HEK293 (cell line): ENCODE measurements around the gene POT1.

Experiments
- EGR2 ChIP-seq: fragments of 450-650 bp; formaldehyde crosslinking; IDR thresholded peaks from 2 replicates; pipeline ENCODE4 v1.5.1; 2016; ENCODE audit warnings: low read depth, missing biosample characterization, missing genetic modification characterization
- GLI2 ChIP-seq: fragments of 450-650 bp; formaldehyde crosslinking; IDR thresholded peaks from 2 replicates; pipeline ENCODE4; 2017; ENCODE audit warnings: missing biosample characterization, missing genetic modification characterization, low read depth, borderline replicate concordance
- HOXA7 ChIP-seq: sonication (generic); formaldehyde crosslinking; IDR thresholded peaks from 2 replicates; pipeline ENCODE4 v1.8.1; 2022; ENCODE audit warnings: missing genetic modification reagents, borderline replicate concordance
- IKZF3 ChIP-seq: fragments of 450-650 bp; IDR thresholded peaks from 2 replicates; pipeline ENCODE4 v1.5.0; 2018; ENCODE audit warnings: missing biosample characterization, mild to moderate bottlenecking, missing genetic modification characterization, moderate library complexity
- KLF7 ChIP-seq: fragments of 450-650 bp; formaldehyde crosslinking; IDR thresholded peaks from 2 replicates; pipeline ENCODE4 v1.5.1; 2016; ENCODE audit warnings: missing biosample characterization, missing genetic modification characterization, borderline replicate concordance
- MEIS1 ChIP-seq: sonication (generic); formaldehyde crosslinking; IDR thresholded peaks from 2 replicates; pipeline ENCODE4 v1.8.1; 2022; ENCODE audit warnings: missing genetic modification reagents, mild to moderate bottlenecking, borderline replicate concordance
- PBX3 ChIP-seq: sonication (generic); formaldehyde crosslinking; IDR thresholded peaks from 2 replicates; pipeline ENCODE4 v1.8.1; 2022; ENCODE audit warnings: mild to moderate bottlenecking, moderate library complexity, missing genetic modification reagents
- SETDB1 ChIP-seq: IDR thresholded peaks from one replicate; pipeline ENCODE4 v1.6.1; 2017; ENCODE audit warnings: mild to moderate bottlenecking, low read length, moderate library complexity, mixed read lengths; ENCODE audit not compliant: insufficient read length
- SP2 ChIP-seq: fragments of 450-650 bp; formaldehyde crosslinking; IDR thresholded peaks from 2 replicates; pipeline ENCODE4 v1.5.1; 2016; ENCODE audit warnings: missing biosample characterization, missing genetic modification characterization
- TSHZ1 ChIP-seq: fragments of 450-650 bp; formaldehyde crosslinking; IDR thresholded peaks from 2 replicates; pipeline ENCODE4 v1.5.1; 2016; ENCODE audit warnings: missing biosample characterization, missing genetic modification characterization, borderline replicate concordance
- ZBTB10 ChIP-seq: fragments of 450-650 bp; formaldehyde crosslinking; IDR thresholded peaks from 2 replicates; pipeline ENCODE4 v1.5.1; 2016; ENCODE audit warnings: missing biosample characterization, missing genetic modification characterization
- ZBTB11 ChIP-seq: fragments of 450-650 bp; formaldehyde crosslinking; conservative IDR thresholded peaks from 2 replicates; pipeline ENCODE4 v1.5.1; 2016; ENCODE audit warnings: low read depth, missing biosample characterization, missing genetic modification characterization
- ZFP41 ChIP-seq: fragments of 450-650 bp; formaldehyde crosslinking; IDR thresholded peaks from 2 replicates; pipeline ENCODE4 v1.5.1; 2016; ENCODE audit warnings: missing biosample characterization, missing genetic modification characterization, borderline replicate concordance
- ZNF2 ChIP-seq: fragments of 450-650 bp; formaldehyde crosslinking; IDR thresholded peaks from 2 replicates; pipeline ENCODE4 v1.5.1; 2016; ENCODE audit warnings: missing biosample characterization, missing genetic modification characterization
- ZNF211 ChIP-seq: fragments of 450-650 bp; formaldehyde crosslinking; IDR thresholded peaks from 2 replicates; pipeline ENCODE4 v1.5.1; 2016; ENCODE audit warnings: low read depth, missing biosample characterization, missing genetic modification characterization
- ZNF223 ChIP-seq: fragments of 450-650 bp; formaldehyde crosslinking; IDR thresholded peaks from 2 replicates; pipeline ENCODE4 v1.5.1; 2016; ENCODE audit warnings: missing biosample characterization, missing genetic modification characterization
- ZNF292 ChIP-seq: fragments of 450-650 bp; formaldehyde crosslinking; IDR thresholded peaks from 2 replicates; pipeline ENCODE4 v1.5.1; 2016; ENCODE audit warnings: low read depth, missing biosample characterization, missing genetic modification characterization, borderline replicate concordance
- ZNF335 ChIP-seq: fragments of 450-650 bp; formaldehyde crosslinking; conservative IDR thresholded peaks from 2 replicates; pipeline ENCODE4 v1.5.1; 2016; ENCODE audit warnings: missing biosample characterization, missing genetic modification characterization
- ZNF366 ChIP-seq: fragments of 450-650 bp; formaldehyde crosslinking; conservative IDR thresholded peaks from 2 replicates; pipeline ENCODE4 v1.5.1; 2016; ENCODE audit warnings: missing biosample characterization, missing genetic modification characterization
- ZNF426 ChIP-seq: fragments of 450-650 bp; formaldehyde crosslinking; IDR thresholded peaks from 2 replicates; pipeline ENCODE4 v1.5.1; 2017; ENCODE audit warnings: missing biosample characterization, missing genetic modification characterization, mild to moderate bottlenecking, inconsistent platforms, moderate library complexity
- ZNF521 ChIP-seq: fragments of 450-650 bp; formaldehyde crosslinking; IDR thresholded peaks from 2 replicates; pipeline ENCODE4 v1.5.1; 2017; ENCODE audit warnings: missing biosample characterization, mild to moderate bottlenecking, missing genetic modification characterization
- ZNF529 ChIP-seq: fragments of 450-650 bp; formaldehyde crosslinking; IDR thresholded peaks from 2 replicates; pipeline ENCODE4 v1.5.1; 2017; ENCODE audit warnings: missing genetic modification characterization, missing biosample characterization; ENCODE audit not compliant: insufficient replicate concordance
- ZNF530 ChIP-seq: fragments of 450-650 bp; formaldehyde crosslinking; IDR thresholded peaks from 2 replicates; pipeline ENCODE4 v1.5.1; 2016; ENCODE audit warnings: low read depth, missing biosample characterization, missing genetic modification characterization
- ZNF555 ChIP-seq: fragments of 450-650 bp; formaldehyde crosslinking; conservative IDR thresholded peaks from 2 replicates; pipeline ENCODE4 v1.5.1; 2017; ENCODE audit warnings: missing biosample characterization, mild to moderate bottlenecking, missing genetic modification characterization, inconsistent platforms
- ZNF560 ChIP-seq: fragments of 450-650 bp; formaldehyde crosslinking; IDR thresholded peaks from 2 replicates; pipeline ENCODE4 v1.5.1; 2017; ENCODE audit warnings: missing biosample characterization, missing genetic modification characterization, borderline replicate concordance
- ZNF561 ChIP-seq: fragments of 450-650 bp; IDR thresholded peaks from 2 replicates; pipeline ENCODE4 v1.5.1; 2018; ENCODE audit warnings: missing biosample characterization, missing genetic modification characterization, borderline replicate concordance
- ZNF626 ChIP-seq: fragments of 450-650 bp; sonication (Bioruptor Pico); formaldehyde crosslinking; IDR thresholded peaks from 2 replicates; pipeline ENCODE4 v1.5.1; 2018; ENCODE audit warnings: missing biosample characterization, missing genetic modification characterization, inconsistent platforms
- ZNF76 ChIP-seq: fragments of 450-650 bp; formaldehyde crosslinking; IDR thresholded peaks from 2 replicates; pipeline ENCODE4; 2016; ENCODE audit warnings: low read depth, missing biosample characterization, missing genetic modification characterization, borderline replicate concordance
- ZNF843 ChIP-seq: fragments of 450-650 bp; formaldehyde crosslinking; IDR thresholded peaks from 2 replicates; pipeline ENCODE4 v1.5.1; 2016; ENCODE audit warnings: missing biosample characterization, missing genetic modification characterization

The POT1 gene

GRCh38 chr7:124929467-124930172 is at the start of gene POT1 (continued):
- TF ChIP-seq ZNF560 (tag by site-specific recombination) (no peak), ZNF843 (no peak), ZFP41 (tag by site-specific recombination) (no peak), MEIS1 (CRISPR knock-in tag) (no peak), ZNF335 (tag by site-specific recombination) (peak; percentile 52), ZNF626 (tag by site-specific recombination) (no peak), TSHZ1 (tag by site-specific recombination) (no peak), PBX3 (CRISPR knock-in tag) (0 out of 2 replicates have a peak, but pooled peaks have one; percentile 26), ZNF530 (tag by site-specific recombination) (no peak), KLF7 (tag by site-specific recombination) (peak; percentile 59; the same call in 1 of the 2 replicates), ZNF561 (0 out of 2 replicates have a peak, but pooled peaks have one; percentile 36), ZNF292 (tag by site-specific recombination) (no peak), SETDB1 (peak; percentile 37), ZNF223 (no peak), SP2 (tag by site-specific recombination) (peak; percentile 97), ZNF555 (tag by site-specific recombination) (no peak), GLI2 (tag by site-specific recombination) (no peak), ZNF426 (tag by site-specific recombination) (no peak), ZNF2 (tag by site-specific recombination) (no peak), ZNF76 (tag by site-specific recombination) (no peak; the same call in 1 of the 2 replicates), ZNF366 (tag by site-specific recombination) (peak; percentile 30), ZNF211 (tag by site-specific recombination) (no peak), ZNF521 (tag by site-specific recombination) (no peak), ZNF529 (tag by site-specific recombination) (no peak), ZBTB10 (tag by site-specific recombination) (peak; percentile 55; the same call in 1 of the 2 replicates), IKZF3 (tag by site-specific recombination) (peak; percentile 53), HOXA7 (CRISPR knock-in tag) (no peak), EGR2 (tag by site-specific recombination) (peak; percentile 17), ZBTB11 (tag by site-specific recombination) (peak; percentile 58)
